Stimulated activated CD8-positive, alpha-beta memory T cell treated with anti-CD3 and anti-CD28 coated beads, Interleukin-7, amount 100 ng/mL, for 1 hour (primary cell): Measurements from ENCODE around the gene SERTAD1.
"Not testable (repeated sequence)": the region's sequence is repeated elsewhere in the genome, so short reads cannot be mapped to it uniquely, and the experiment has no call there.

Experiments
- DNase-seq, 2 donors: peaks; one replicate each; pipeline ENCODE4 v3.0.0-alpha.2; 2020; ENCODE audit warnings: low read depth in 2 of 2

The SERTAD1 gene

GRCh38 chr19:40452016-40452415 is 26.2 kb upstream of the SERTAD1 start:
- no peak for DNase-seq

- no peak for DNase-seq
Measured at GRCh38 chr19:40450664-40451063, 24.9 kb upstream of the SERTAD1 start.

GRCh38 chr19:40449506-40449905 is 23.7 kb upstream of the SERTAD1 start:
- DNase-seq = no peak

GRCh38 chr19:40446263-40446784 is 20.5 kb upstream of the SERTAD1 start:
- no peak for DNase-seq

- DNase-seq = no peak
Measured at GRCh38 chr19:40445780-40446262, 20.0 kb upstream of the SERTAD1 start.

- DNase-seq = no peak
Measured at GRCh38 chr19:40444825-40445312, 19.1 kb upstream of the SERTAD1 start.

- DNase-seq = peak; percentile 91 to 92
Measured at GRCh38 chr19:40444000-40444824, 18.4 kb upstream of the SERTAD1 start, which contains the start of gene SERTAD3. SERTAD3 (minus strand) TSS chr19:40444335; CDS start chr19:40442080, 2,255 bp downstream.

- peak; percentile 94 to 98 for DNase-seq
Measured at GRCh38 chr19:40443131-40443999, 17.6 kb upstream of the SERTAD1 start.

- no peak for DNase-seq
Measured at GRCh38 chr19:40442328-40443130, 16.7 kb upstream of the SERTAD1 start.

GRCh38 chr19:40441719-40442253 is 16.0 kb upstream of the SERTAD1 start:
- no peak for DNase-seq

GRCh38 chr19:40438284-40438683 is 12.5 kb upstream of the SERTAD1 start:
- no peak for DNase-seq

- DNase-seq = peak in 1 of 2 donors; percentile 27
Measured at GRCh38 chr19:40433391-40434216, 7.8 kb upstream of the SERTAD1 start.

- not testable (repeated sequence) for DNase-seq
Measured at GRCh38 chr19:40432760-40433159, 7.0 kb upstream of the SERTAD1 start.

- DNase-seq = no peak
Measured at GRCh38 chr19:40431698-40432097, 5.9 kb upstream of the SERTAD1 start.

GRCh38 chr19:40430242-40430641 is 4.5 kb upstream of the SERTAD1 start:
- DNase-seq = not testable (repeated sequence)

- DNase-seq = not testable (repeated sequence)
Measured at GRCh38 chr19:40428197-40428596, 2.4 kb upstream of the SERTAD1 start.

- DNase-seq = no peak
Measured at GRCh38 chr19:40424637-40425449, 949 bp downstream of the SERTAD1 start.

GRCh38 chr19:40423938-40424337 is 1.9 kb downstream of the SERTAD1 start:
- DNase-seq = no peak
